ENCODE data around the gene LCN10.
A peak's percentile ranks its signal among the peaks of the same experiment; 100 is the strongest.

LCN10 gene

DNA sequence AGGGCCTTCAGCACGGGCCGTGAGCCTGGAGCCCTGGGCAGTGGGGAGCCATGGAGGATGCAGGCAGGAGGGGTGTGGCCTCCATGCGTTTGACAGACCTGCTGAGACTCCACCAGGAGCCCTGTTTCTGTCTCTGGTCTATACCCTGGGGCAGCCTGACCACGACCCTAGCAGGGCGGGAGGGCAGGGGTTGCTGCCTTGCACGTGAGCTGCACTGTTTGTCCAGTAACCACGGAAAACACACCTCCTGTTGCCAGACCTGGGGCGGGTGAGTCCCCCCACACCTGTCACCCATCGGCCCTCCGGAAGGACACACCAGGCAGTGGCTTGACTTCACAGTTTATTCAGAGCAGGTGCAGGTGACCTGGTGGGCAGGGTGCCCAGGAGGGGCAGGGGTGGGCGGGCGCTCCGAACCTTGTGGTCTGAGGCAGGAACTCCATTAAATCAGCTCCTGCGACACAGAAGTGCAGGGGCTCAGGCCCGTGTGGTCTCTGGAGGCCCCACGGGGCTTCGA, 11.4 kb upstream of the LCN10 start:
- peak; percentile 88 for DNase-seq

DNA sequence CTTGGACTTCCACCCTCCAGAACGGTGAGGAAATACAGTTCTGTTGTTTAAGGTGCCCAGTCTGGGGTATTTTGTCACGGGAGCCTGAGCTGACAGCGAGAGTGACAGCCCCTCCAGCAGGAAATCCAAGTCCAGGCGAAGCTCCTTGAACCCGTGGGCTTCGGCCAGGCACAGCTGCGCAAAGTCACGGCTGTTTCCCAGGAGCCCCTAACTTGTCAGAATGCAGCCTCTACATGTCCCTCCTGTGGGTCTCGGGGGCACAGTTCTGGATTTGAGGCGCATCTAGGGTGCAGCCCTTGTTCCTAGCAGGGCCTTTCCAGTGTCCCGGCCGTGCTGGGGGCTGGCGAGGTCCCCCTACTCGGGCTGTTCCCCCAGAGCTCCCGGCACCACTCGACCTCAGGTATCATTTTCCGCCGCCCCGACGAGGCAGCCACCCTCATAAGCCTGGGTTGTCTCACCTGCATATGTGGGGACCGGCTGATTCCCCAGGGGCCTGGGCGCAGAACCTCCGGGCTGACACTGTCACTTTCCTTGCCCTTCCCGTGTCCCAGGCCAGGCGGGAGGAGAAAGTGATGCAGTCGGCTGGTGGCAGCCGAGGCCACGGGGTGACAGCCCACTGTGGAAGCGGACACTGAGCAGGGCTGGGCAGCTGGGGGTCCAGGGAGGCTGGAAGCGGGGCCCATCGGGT, 10.8 kb upstream of the LCN10 start:
- DNase-seq, result no peak

DNA sequence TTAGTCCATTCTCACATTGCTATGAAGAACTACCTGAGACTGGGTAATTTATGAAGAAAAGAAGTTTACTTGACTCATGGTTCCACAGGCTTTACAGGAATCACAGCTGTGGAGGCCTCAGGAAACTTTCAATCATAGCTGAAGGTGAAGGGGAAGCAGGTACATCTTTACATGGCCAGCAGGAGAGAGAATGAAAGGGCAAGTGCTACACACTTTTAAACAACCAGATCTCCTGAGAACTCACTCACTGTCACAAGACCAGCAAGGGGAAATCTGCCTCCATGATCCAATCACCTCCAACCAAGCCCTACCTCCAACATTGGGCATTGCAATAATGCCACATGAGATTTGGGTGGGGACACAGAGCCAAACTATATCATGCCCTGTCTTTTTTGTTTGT, 9.1 kb upstream of the LCN10 start:
- no peak for DNase-seq

- no peak for DNase-seq
Observed at GRCh38 chr9:136751244-136751643, 8.5 kb upstream of the LCN10 start.

GRCh38 chr9:136750526-136750925, 7.8 kb upstream of the LCN10 start:
- DNase-seq, result no peak

DNA sequence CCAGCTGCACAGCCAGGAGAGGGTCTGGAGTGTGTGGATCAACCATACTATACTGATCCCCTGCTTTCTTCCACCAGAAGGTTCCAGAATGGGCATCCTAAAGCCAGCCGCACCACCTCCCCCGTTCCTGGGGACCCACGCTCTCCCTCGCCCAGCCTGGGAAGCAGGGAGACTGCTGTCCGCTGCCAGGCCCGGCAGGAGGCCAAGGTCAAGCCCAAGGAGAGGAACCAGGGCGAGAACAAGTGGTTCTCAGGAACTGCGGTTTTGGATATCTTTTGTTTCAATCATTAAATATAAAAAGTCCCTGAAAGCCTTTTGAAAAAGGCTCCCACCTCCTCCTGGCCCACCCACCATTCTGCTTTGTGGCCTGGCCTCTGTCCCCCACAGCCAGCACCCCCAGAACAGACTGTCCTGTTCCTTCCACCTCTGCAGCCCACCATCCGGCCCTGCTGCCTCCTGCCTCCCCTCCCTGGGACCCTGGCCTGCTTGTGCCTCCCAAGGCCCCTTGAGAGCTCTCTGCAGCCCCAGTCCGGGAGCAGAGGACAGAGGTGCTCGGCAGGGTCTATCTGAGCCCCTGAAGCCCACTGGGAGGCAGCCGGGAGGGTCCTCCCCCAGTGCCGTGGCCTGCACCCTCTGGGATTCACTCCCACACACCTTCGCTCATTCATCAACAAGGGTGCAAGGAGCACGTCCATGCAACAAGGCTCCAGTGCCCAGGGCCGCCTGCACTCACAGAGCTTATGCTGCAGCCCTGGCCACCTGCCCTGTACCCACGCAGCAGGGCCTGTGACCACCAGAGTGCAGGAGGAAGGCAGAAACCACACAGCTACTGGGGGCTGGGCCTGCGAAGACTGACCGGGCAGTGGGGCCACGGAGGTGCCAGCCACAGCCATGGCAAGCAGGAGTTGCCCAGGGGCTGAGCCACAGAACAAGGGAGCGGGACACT, 6.2 kb upstream of the LCN10 start:
- no peak for DNase-seq

DNA sequence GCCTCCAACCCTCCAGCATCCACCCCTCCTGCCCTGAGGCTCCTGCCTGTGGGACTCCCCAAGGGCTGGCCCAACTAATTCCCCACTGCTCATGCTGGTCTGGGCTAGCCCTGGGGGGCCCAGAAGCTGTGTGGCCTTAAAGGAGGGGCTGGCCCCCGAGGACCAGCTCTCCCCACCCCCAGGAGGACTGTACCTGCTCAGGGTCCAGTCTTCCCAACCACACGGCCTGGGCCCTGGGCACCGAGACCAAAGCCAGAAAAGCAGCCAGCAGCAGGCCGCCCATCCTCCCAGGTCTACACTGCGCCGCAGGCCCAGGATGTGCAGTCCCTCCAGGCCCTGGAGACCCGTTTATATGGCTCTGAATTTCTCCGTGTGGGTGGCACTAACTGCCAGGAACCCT, 5.5 kb upstream of the LCN10 start, which contains the start of gene LCN6:
Gene LCN6 (minus strand): TSS at position 325 of the 400 bp plus-strand sequence. CDS start 42 bp downstream, at position 283.
- DNase-seq, result no peak

GRCh38 chr9:136747161-136748060, 4.7 kb upstream of the LCN10 start:
- DNase-seq, result no peak

DNA sequence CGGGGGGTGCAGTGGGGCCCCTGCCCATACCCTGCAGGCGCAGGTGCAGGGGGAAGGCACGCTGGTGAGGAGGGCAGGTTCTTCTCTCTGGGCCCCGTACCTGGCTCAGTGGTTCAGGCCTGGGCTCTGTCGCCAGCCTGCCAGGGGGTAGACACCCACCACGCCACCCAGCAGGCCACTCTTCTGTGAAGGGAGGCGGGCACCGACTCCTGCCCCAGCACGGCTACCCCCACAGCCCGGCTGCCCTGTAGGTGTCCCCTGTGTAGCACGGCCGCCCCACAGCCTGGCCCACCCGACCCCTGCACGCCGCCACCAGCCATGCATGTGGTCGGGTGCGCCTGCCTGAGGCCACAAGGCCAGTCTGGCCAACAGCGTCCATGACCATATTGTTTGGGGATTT, 3.9 kb upstream of the LCN10 start:
- no peak for DNase-seq

GRCh38 chr9:136746155-136746490, 3.4 kb upstream of the LCN10 start:
- DNase-seq, result no peak

- no peak for DNase-seq
Observed at GRCh38 chr9:136745389-136746154, 2.8 kb upstream of the LCN10 start.

DNA sequence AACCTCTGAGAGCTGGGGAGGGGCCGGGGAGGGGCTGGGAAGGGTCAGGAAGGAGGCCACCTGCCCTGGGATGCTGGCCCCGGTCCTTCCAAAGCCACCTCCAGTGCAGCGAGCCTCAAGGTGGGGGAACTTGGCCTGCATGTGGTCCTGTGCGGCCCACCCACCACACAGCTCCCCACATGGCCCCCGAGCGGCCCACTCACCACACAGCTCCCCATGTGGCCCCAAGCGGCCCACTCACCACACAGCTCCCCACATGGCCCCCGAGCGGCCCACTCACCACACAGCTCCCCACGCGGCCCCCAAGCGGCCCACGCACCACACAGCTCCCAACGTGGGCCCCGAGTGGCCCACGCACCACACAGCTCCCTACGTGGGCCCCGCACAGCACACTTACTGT, 2.0 kb upstream of the LCN10 start:
- no peak for DNase-seq

DNA sequence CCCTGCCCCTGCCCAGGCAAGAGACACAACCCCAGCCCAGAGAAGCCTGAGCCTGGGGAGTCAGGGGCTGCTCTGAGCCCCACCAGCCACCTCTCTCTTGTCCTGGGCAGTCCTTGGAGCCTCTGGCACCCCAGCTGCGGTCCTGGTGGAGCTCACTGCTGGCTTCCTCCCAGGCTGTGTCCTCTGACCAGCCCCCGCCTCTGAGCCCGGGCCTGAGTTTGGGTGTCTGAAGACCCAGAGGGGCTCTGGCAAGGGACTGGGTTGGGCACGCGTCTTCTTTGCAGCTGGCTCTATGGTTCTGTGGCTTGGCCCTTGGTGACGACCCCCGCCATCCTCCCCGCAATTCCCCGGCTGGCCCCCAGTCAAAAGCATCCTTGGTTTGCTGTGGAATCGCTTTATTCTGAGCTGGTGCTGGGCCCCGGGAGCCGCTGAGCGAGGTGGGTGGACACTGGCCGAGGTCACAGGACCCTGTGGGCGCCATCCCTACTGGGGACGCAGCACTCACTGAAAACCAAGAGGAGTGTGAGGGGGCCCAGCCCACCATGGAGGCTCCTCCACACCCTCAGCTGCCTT, 985 bp upstream of the LCN10 start:
- no peak for DNase-seq

GRCh38 chr9:136741883-136742571, 713 bp downstream of the LCN10 start:
- DNase-seq, result peak; percentile 85

DNA sequence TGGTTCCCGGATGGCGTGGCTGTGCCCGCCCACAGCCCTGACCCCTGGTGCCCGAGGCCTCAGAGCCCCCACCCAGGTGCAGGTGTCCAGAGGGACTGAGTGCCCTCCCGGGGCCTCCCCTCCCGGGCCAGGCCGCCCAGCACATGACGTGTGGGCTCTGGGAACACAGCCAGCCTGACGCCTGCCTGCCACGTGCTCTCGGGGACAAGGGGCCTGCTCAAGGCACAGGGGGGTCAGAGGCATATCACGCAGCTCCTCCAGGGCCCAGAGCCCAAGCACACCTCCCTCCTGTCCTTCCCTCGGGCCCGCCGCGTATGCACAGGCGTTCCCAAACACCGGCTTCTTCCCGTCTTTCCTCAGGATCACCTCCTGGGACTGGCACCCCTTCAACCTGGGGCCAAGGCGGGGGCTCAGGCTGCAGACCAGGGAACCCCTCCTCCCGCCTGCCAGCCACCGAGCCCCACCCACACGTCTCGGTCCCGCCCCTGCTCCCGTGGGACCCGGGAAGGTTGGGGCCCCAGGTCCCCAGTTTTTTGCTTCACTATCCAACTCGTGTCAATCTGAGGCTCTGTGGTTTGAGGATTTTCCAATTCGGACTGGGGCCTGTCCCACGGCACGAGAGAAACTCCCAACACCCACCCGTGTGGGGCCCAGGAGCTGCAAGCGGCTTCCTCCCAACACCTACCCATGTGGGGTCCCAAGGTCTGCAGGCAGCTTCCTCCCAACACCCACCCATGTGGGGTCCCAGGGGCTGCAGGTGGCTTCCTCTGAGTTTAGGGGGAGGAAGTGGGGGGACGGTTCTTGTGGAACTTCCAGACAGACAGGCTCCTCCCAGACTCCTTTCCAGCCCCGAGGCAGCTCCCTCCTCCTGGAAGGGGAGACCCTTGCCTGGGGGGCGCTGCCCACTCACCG, 1.5 kb downstream of the LCN10 start:
- DNase-seq, result peak; percentile 74

DNA sequence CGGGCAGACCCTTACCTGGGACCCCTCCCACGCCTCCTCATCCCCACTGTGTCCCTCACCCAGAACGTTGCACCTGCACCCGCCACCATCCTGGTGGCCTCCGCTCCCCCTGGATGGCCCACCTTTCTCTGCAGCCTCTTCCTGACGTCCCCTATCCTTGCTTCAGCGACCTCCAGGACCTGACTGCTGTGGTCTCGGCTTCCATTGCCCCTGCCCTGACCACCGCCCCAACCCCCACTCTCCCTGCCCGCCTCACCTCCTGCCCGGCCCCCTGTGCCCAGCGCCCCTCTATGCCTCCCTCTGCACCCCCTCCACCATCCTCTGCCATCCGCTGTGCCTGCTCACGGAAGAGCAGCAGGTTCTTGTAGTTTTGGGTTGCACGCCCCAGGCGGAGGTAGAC, 2.2 kb downstream of the LCN10 start:
- DNase-seq, result no peak

DNA sequence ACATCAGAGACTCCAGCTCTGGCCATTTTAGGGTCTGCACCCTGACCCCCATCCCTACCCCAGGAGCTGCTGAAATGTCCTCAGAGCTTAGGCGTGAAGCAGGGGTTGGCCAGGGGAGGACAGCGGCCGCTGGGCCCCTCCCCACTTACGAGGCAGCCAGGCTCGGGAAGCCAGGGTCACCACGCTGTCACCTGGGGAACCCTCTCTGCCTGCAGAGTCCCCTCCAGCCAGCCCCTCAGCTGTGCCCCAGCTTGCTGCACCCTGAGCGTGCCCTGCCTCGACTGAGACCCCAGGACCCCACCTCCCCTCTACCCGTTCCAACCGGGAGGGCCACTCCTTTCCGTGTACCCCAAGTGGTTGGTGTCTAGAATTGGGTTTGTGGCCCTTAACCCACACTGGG, 2.7 kb downstream of the LCN10 start:
- no peak for DNase-seq

- DNase-seq, result no peak
Observed at GRCh38 chr9:136739509-136739908, 3.2 kb downstream of the LCN10 start.

DNA sequence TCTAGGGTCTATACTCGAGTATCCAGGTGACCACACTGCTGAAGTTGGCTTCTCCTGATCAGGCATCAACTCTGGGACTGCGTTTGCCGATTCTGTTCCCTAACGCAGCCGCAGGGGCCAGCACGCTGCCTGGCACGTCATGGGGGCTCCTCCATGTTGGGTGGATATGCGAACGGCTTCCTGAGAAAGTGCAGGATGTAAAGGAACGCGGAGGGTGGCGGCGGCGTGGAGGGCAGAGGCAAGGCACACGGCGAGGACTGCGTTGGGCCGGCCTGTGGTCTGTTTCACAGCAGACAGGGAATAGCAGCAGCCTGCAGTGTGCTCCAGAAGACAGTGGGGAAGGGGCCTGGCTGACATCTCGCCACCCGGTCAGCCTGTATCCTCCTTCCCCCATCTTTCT, 3.8 kb downstream of the LCN10 start:
- DNase-seq, result no peak
